Measurements from ENCODE around the gene RELT. TPM values are rescaled to one million over a fixed set of nuclear protein-coding genes. Genes with fewer than 3 reads are reported as not detected.

The RELT gene
- total and polyA plus RNA-seq, 2 of the 13 experiments (the other 11 are each of a cell fraction or from before 2014, with no cell fraction given): 2.5 to 4.7 TPM

DNA sequence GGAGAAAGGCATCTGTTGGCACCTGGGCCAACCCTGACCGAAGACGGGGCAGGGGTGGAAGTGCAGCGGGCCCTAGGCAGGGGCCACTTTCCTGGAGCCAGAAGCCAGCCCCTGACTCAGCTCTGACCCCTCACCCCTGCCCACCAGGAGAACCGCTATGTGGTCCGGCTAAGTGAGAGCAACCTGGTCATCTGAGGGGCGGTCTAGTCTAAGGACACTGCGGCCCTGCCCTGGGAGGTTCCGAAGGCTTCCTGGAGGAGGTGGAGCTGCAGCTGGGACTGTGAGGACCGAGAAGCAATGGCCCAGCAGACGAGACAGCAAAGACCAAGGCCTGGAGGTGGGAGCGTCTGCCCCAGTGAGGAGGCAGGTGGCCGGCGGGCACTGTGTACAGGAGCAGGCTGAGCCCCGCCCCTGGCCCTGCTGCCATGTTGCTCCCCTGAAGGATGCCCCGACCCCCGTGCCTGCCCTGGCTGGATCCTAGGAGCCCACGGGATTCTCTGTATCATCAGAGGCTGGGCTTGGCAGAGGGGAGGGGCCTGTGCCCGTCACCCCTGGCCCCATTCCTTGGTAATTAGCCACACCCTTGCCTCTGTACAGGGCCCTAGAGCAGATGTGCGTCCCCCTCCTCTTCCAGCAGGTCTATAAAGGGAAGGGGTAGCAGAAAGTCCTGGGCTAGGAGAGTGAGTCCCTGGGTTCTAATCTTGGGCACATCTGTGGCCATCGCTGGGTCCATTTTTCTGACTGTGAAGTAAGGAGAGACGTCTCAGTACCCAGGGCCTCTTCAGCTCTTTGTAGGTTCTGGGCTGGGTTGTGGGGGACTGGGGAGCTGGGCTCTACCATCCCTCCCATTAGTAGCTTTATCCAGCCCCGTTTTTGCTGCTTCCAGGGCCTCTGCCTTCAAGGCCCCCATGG, 19.4 kb downstream of the RELT start:
- ATAC-seq: no peak
- FAIRE-seq: no peak
- Histone ChIP-seq H2AFZ (ENCODE audit: low read length) (no peak overlapping the region), H3K4me2 (ENCODE audit: low read depth, low read length) (no peak overlapping the region), H3K79me2 (ENCODE audit: insufficient read depth, low read length) (no peaks in the 10 kb centered on the region), H3K27ac (ENCODE audit: extremely low read length, insufficient read depth, low read length) (no peak overlapping the region), H3K27me3 (ENCODE audit: control insufficient read depth in 1 of 2, insufficient read depth in 2 of 2, low read length in 2 of 2) (no peaks in the 10 kb centered on the region), H3K4me3 (replicated peaks in 1 of 3; ENCODE audit: insufficient read depth in 1 of 3, low read depth in 2 of 3, low read length in 3 of 3) (no peak overlapping the region), H4K20me1 (ENCODE audit: insufficient read depth, low read length) (no peaks in the 10 kb centered on the region), H3K4me1 (ENCODE audit: insufficient read depth, low read length) (no peaks in the 10 kb centered on the region), H3K9me3 (ENCODE audit: low read length) (no peaks in the 10 kb centered on the region), H3K9ac (ENCODE audit: insufficient read depth, low read depth, low read length) (no peak overlapping the region), H3K36me3 (replicated peaks in 1 of 2; ENCODE audit: control insufficient read depth in 1 of 2, insufficient read depth in 2 of 2, low read length in 2 of 2) (peaks cover 9 to 12% of the 10 kb centered on the region in 2 experiments)
- intact Hi-C loops (cut with micrococcal nuclease; ENCODE audit: unreplicated experiment): no loop called here
- BruUV-seq (replicated peaks): no TSS peak
- 92% methylated on average over 13 of the region's 22 CpGs for WGBS (ENCODE audit: low lambda C conversion rate)
- in situ Hi-C loops (cut with HindIII; ENCODE audit: extremely low pct_ligation_motif_present, low pct_unique_long_range_greater_than_20kb): no loop called here
- POLR2A ChIA-PET: no interaction called here
- CTCF ChIA-PET (ENCODE audit: low intra/inter-chr PET ratio, low total read pairs): no interaction called here
- DNase-seq (ENCODE audit: low spot score): no peak
- no peak for TF ChIP-seq POLR2AphosphoS2 (IDR thresholded peaks at IDR 0.05; ENCODE audit: low read depth, low read length)
- TF ChIP-seq CHCHD3 (CRISPR knock-in tag; IDR thresholded peaks at IDR 0.05): no peak
- no peak for TF ChIP-seq ZNF792 (CRISPR knock-in tag; IDR thresholded peaks at IDR 0.05)
- no peak for TF ChIP-seq ZNF224 (CRISPR knock-in tag; IDR thresholded peaks at IDR 0.05)
- no peak for TF ChIP-seq HDAC6 (IDR thresholded peaks at IDR 0.05; ENCODE audit: low read depth, low read length)
- TF ChIP-seq, protein P1, sequence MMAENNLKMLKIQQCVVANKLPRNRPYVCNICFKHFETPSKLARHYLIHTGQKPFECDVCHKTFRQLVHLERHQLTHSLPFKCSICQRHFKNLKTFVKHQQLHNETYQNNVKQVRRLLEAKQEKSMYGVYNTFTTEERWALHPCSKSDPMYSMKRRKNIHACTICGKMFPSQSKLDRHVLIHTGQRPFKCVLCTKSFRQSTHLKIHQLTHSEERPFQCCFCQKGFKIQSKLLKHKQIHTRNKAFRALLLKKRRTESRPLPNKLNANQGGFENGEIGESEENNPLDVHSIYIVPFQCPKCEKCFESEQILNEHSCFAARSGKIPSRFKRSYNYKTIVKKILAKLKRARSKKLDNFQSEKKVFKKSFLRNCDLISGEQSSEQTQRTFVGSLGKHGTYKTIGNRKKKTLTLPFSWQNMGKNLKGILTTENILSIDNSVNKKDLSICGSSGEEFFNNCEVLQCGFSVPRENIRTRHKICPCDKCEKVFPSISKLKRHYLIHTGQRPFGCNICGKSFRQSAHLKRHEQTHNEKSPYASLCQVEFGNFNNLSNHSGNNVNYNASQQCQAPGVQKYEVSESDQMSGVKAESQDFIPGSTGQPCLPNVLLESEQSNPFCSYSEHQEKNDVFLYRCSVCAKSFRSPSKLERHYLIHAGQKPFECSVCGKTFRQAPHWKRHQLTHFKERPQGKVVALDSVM (CRISPR knock-in tag; IDR thresholded peaks at IDR 0.05): no peak
- no peak for TF ChIP-seq GABPA (IDR thresholded peaks at IDR 0.05; ENCODE audit: low read depth, low read length)
- TF ChIP-seq GABPA (CRISPR knock-in tag; IDR thresholded peaks at IDR 0.05; ENCODE audit: low read depth): no peak
- TF ChIP-seq, protein P2, sequence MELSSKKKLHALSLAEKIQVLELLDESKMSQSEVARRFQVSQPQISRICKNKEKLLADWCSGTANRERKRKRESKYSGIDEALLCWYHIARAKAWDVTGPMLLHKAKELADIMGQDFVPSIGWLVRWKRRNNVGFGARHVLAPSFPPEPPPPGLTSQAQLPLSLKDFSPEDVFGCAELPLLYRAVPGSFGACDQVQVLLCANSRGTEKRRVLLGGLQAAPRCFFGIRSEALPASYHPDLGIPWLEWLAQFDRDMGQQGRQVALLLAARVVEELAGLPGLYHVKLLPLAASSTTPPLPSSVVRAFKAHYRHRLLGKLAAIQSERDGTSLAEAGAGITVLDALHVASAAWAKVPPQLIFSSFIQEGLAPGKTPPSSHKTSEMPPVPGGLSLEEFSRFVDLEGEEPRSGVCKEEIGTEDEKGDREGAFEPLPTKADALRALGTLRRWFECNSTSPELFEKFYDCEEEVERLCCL (CRISPR knock-in tag; IDR thresholded peaks at IDR 0.05; ENCODE audit: borderline replicate concordance): no peak
- no peak for TF ChIP-seq SMARCE1 (IDR thresholded peaks at IDR 0.05; ENCODE audit: borderline replicate concordance)
- no peak for TF ChIP-seq NPAS2 (CRISPR knock-in tag; IDR thresholded peaks at IDR 0.05; ENCODE audit: borderline replicate concordance)
- TF ChIP-seq RAD21 (CRISPR knock-in tag; IDR thresholded peaks at IDR 0.05): no peak
- TF ChIP-seq, protein P3, sequence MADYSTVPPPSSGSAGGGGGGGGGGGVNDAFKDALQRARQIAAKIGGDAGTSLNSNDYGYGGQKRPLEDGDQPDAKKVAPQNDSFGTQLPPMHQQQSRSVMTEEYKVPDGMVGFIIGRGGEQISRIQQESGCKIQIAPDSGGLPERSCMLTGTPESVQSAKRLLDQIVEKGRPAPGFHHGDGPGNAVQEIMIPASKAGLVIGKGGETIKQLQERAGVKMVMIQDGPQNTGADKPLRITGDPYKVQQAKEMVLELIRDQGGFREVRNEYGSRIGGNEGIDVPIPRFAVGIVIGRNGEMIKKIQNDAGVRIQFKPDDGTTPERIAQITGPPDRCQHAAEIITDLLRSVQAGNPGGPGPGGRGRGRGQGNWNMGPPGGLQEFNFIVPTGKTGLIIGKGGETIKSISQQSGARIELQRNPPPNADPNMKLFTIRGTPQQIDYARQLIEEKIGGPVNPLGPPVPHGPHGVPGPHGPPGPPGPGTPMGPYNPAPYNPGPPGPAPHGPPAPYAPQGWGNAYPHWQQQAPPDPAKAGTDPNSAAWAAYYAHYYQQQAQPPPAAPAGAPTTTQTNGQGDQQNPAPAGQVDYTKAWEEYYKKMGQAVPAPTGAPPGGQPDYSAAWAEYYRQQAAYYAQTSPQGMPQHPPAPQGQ (CRISPR knock-in tag; IDR thresholded peaks at IDR 0.05; ENCODE audit: borderline replicate concordance): no peak
- TF ChIP-seq TBP (CRISPR knock-in tag; IDR thresholded peaks at IDR 0.05): no peak
- TF ChIP-seq ZNF124 (CRISPR knock-in tag; IDR thresholded peaks at IDR 0.05): no peak
